Liver (tissue), 9 donors: ENCODE results near the gene IP6K2. TPM values are rescaled to one million over a fixed set of nuclear protein-coding genes. Genes with fewer than 3 reads are reported as not detected.

Source experiments
- DNase-seq: peaks from one replicate; pipeline ENCODE4 v3.0.0-alpha.2; 2017; ENCODE audit warnings: low spot score
- H3K27ac ChIP-seq, 2 donors: one replicate each; pipeline ENCODE4 v1.7.0; 2013; ENCODE audit warnings: inconsistent platforms in 2 of 2, low read length in 2 of 2, control low read depth in 1 of 2, low read depth in 1 of 2, mild to moderate bottlenecking in 1 of 2
- H3K27me3 ChIP-seq, 4 donors: one replicate each; pipeline versions ENCODE4 v1.6.1 to v1.7.0; 2013; ENCODE audit warnings: low read length in 3 of 4, inconsistent platforms in 1 of 4, mild to moderate bottlenecking in 1 of 4, moderate library complexity in 1 of 4; ENCODE audit not compliant: control insufficient read depth in 4 of 4, insufficient read depth in 4 of 4
- H3K36me3 ChIP-seq, 4 donors: one replicate each; pipeline versions ENCODE4 v1.6.1 to v1.7.0; 2013; ENCODE audit warnings: low read length in 3 of 4, mild to moderate bottlenecking in 3 of 4, low read depth in 1 of 4, moderate library complexity in 1 of 4; ENCODE audit not compliant: control insufficient read depth in 4 of 4, insufficient read depth in 3 of 4
- H3K4me1 ChIP-seq, 4 donors: one replicate each; pipeline versions ENCODE4 v1.6.1 to v1.7.0; 2013; ENCODE audit warnings: low read length in 3 of 4, mild to moderate bottlenecking in 3 of 4, moderate library complexity in 1 of 4; ENCODE audit not compliant: control insufficient read depth in 4 of 4, insufficient read depth in 4 of 4
- H3K4me3 ChIP-seq, 3 donors: one replicate each; pipeline versions ENCODE4 v1.6.1 to v1.7.0; 2013; ENCODE audit warnings: low read length in 3 of 3, control low read depth in 1 of 3, low read depth in 1 of 3, mild to moderate bottlenecking in 1 of 3
- H3K9ac ChIP-seq, 2 donors: one replicate each; pipeline ENCODE4 v1.7.0; 2013; ENCODE audit warnings: low read length in 2 of 2, mild to moderate bottlenecking in 2 of 2, moderate library complexity in 2 of 2, control low read depth in 1 of 2, low read depth in 1 of 2
- H3K9me3 ChIP-seq, 4 donors: one replicate each; pipeline versions ENCODE4 v1.6.1 to v1.7.0; 2013; ENCODE audit warnings: low read length in 3 of 4; ENCODE audit not compliant: control insufficient read depth in 4 of 4
- EGR1 ChIP-seq, 2 donors: IDR thresholded peaks; 2 replicates each; pipeline ENCODE4 v1.6.1; 2016 to 2018; ENCODE audit warnings: antibody characterized with exemption in 2 of 2, low read depth in 2 of 2
- FOXA1 ChIP-seq: IDR thresholded peaks from 2 replicates; pipeline ENCODE4 v1.6.1; 2016; ENCODE audit warnings: antibody characterized with exemption
- GABPA ChIP-seq, 2 donors: IDR thresholded peaks in 1 of 2; conservative IDR thresholded peaks in 1 of 2; 2 replicates each; pipeline ENCODE4 v1.6.1; 2016; ENCODE audit warnings: antibody characterized with exemption in 2 of 2, mild to moderate bottlenecking in 1 of 2, moderate library complexity in 1 of 2
- MAX ChIP-seq: IDR thresholded peaks from 2 replicates; pipeline ENCODE4 v1.6.1; 2016; ENCODE audit warnings: antibody characterized with exemption
- RAD21 ChIP-seq, 2 donors: IDR thresholded peaks; 2 replicates each; pipeline ENCODE4 v1.6.1; 2016; ENCODE audit warnings: antibody characterized with exemption in 2 of 2, mild to moderate bottlenecking in 2 of 2
- REST ChIP-seq: IDR thresholded peaks from 2 replicates; pipeline ENCODE4 v1.6.1; 2016; ENCODE audit warnings: antibody characterized with exemption, mild to moderate bottlenecking
- RXRA ChIP-seq, 2 donors: IDR thresholded peaks; 2 replicates each; pipeline ENCODE4 v1.6.1; 2017 to 2018; ENCODE audit warnings: antibody characterized with exemption in 2 of 2, mild to moderate bottlenecking in 1 of 2
- SP1 ChIP-seq: IDR thresholded peaks from 2 replicates; pipeline ENCODE4 v1.6.1; 2018; ENCODE audit warnings: antibody characterized with exemption, mild to moderate bottlenecking
- ZBTB33 ChIP-seq: IDR thresholded peaks from 2 replicates; pipeline ENCODE4 v1.6.1; 2016; ENCODE audit warnings: antibody characterized with exemption
- WGBS: extraction: QIAGEN DNeasy Blood & Tissue Kit; methylation state at CpG from one replicate; pipeline ENCODE4 v1.1.7; 2013; 5-methylcytosine and 5-hydroxymethylcytosine counted together
- polyA plus RNA-seq, 2 donors: library from polyadenylated mRNA; stranded (reverse) in 1 of 2; unstranded in 1 of 2; fragments of 200-250 nt in 1 of 2; fragments of >200 nt in 1 of 2; fragmentation: Nextera tagmentation in 1 of 2; extraction: Ambion mirVana in 1 of 2; gene quantifications; one replicate each; pipeline versions ENCODE4 v1.2.1 to v1.2.3, GENCODE V29; 2013 to 2015
- total RNA-seq, 2 donors: library from RNA; depleted of rRNA; stranded (reverse); fragments of >200 nt; gene quantifications; one replicate each; pipeline ENCODE4 v1.2.3, GENCODE V29; 2014
- donor health status: healthy.
- donor health status: healthy.
- donor health status: healthy.
- donor health status: healthy.
- donor health status: healthy.

IP6K2 gene
- total and polyA plus RNA-seq, 4 donors, result 21.8 to 37.6 (median 24.3) TPM

- no peak overlapping the region for H3K4me3 ChIP-seq
- H3K27ac ChIP-seq, result no peak overlapping the region
- no peaks in the 10 kb centered on the region for H3K9me3 ChIP-seq
- no peak for DNase-seq
- 80% methylated on average over 2 of the region's 2 CpGs for WGBS
- peaks cover 4 to 23% (median 9%) of the 10 kb centered on the region in 4 donors for H3K36me3 ChIP-seq
- TF ChIP-seq SP1, result no peak
- TF ChIP-seq GABPA (IDR thresholded peaks at IDR 0.05 in 1 of 2, conservative IDR thresholded peaks at IDR 0.05 in 1 of 2), result no peak
- TF ChIP-seq MAX, result no peak
- TF ChIP-seq REST, result no peak
- no peak for TF ChIP-seq FOXA1
- H3K27me3 ChIP-seq, result no peaks in the 10 kb centered on the region
- peaks cover 0 to 8% (median 0%) of the 10 kb centered on the region in 4 donors for H3K4me1 ChIP-seq
- H3K9ac ChIP-seq, result no peak overlapping the region
Observed at GRCh38 chr3:48708481-48708889, 8.5 kb downstream of the IP6K2 start.

GRCh38 chr3:48707157-48707556, 9.9 kb downstream of the IP6K2 start:
- peaks cover 0 to 8% (median 0%) of the 10 kb centered on the region in 4 donors for H3K4me1 ChIP-seq
- H3K27ac ChIP-seq, result no peak overlapping the region
- TF ChIP-seq RAD21 (IDR thresholded peaks at IDR 0.05), result no peak
- H3K9ac ChIP-seq, result no peak overlapping the region
- no peaks in the 10 kb centered on the region for H3K27me3 ChIP-seq
- no peak for DNase-seq
- 91% methylated on average over 5 of the region's 5 CpGs for WGBS
- no peak overlapping the region for H3K4me3 ChIP-seq
- no peaks in the 10 kb centered on the region for H3K9me3 ChIP-seq
- peaks cover 1 to 23% (median 9%) of the 10 kb centered on the region in 4 donors for H3K36me3 ChIP-seq

GRCh38 chr3:48702320-48702920, 14.6 kb downstream of the IP6K2 start:
- Histone ChIP-seq H3K27ac (no peak overlapping the region), H3K9ac (no peak overlapping the region), H3K9me3 (no peaks in the 10 kb centered on the region), H3K4me1 (no peaks in the 10 kb centered on the region), H3K36me3 (peaks cover 4 to 14% (median 8%) of the 10 kb centered on the region in 4 donors), H3K4me3 (no peak overlapping the region), H3K27me3 (no peaks in the 10 kb centered on the region)
- 92% methylated on average over 6 of the region's 6 CpGs for WGBS
- no peak for DNase-seq
- no peak for TF ChIP-seq MAX
- no peak for TF ChIP-seq ZBTB33
- TF ChIP-seq RXRA (IDR thresholded peaks at IDR 0.05), result no peak
- TF ChIP-seq EGR1 (IDR thresholded peaks at IDR 0.05; ENCODE audit: low read depth in 2 of 2), result no peak
- no peak for TF ChIP-seq SP1
